Keratinocyte (primary cell): ENCODE data around the gene SLC9A8. TPM values are rescaled to one million over a fixed set of nuclear protein-coding genes. Genes with fewer than 3 reads are reported as not detected.

Source experiments
- DNase-seq: peaks from one replicate; pipeline ENCODE4 v3.0.0-alpha.2; 2011; ENCODE audit warnings: low read depth, missing footprints, low spot score
- FAIRE-seq: peaks from 2 replicates; lab custom pipeline; 2011; peaks lifted over from hg19 to GRCh38; lab: Jason Lieb, UNC
- H2AFZ ChIP-seq: 2 replicates; pipeline ENCODE4 v1.6.0; 2012; ENCODE audit warnings: low read length, control low read depth, inconsistent platforms; ENCODE audit not compliant: control insufficient read depth
- H3K27ac ChIP-seq: 2 replicates; pipeline ENCODE4 v1.5.1; 2011; ENCODE audit warnings: low read length; ENCODE audit not compliant: control insufficient read depth, insufficient read depth
- H3K27me3 ChIP-seq: 3 replicates; pipeline ENCODE4 v1.6.0; 2011; ENCODE audit warnings: low read length; ENCODE audit not compliant: control insufficient read depth, insufficient read depth; ENCODE audit errors: extremely low read depth
- H3K36me3 ChIP-seq, 2 experiments: 2 replicates in 1 of 2; 3 replicates in 1 of 2; pipeline ENCODE4 v1.5.1; 2011; ENCODE audit warnings: low read length in 2 of 2, mild to moderate bottlenecking in 1 of 2; ENCODE audit not compliant: control insufficient read depth in 2 of 2, insufficient read depth in 2 of 2; ENCODE audit errors: extremely low read depth in 1 of 2
- H3K4me1 ChIP-seq: 3 replicates; pipeline ENCODE4 v1.5.1; 2011; ENCODE audit warnings: low read length; ENCODE audit not compliant: control insufficient read depth, insufficient read depth; ENCODE audit errors: extremely low read depth
- H3K4me2 ChIP-seq: 3 replicates; pipeline ENCODE4 v1.6.0; 2011; ENCODE audit warnings: low read depth, low read length; ENCODE audit not compliant: control insufficient read depth, insufficient read depth; ENCODE audit errors: extremely low read depth
- H3K4me3 ChIP-seq, 3 experiments: fragments of 200-600 bp in 1 of 3; sonication (generic) in 1 of 3; 2 replicates in 2 of 3; 3 replicates in 1 of 3; pipeline ENCODE4 v1.5.1; 2011 to 2016; ENCODE audit warnings: low read length in 3 of 3, mild to moderate bottlenecking in 3 of 3, control low read depth in 2 of 3, inconsistent platforms in 1 of 3, low read depth in 1 of 3, mixed read lengths in 1 of 3, mixed run types in 1 of 3, moderate library complexity in 1 of 3; ENCODE audit not compliant: control insufficient read depth in 2 of 3, insufficient read depth in 2 of 3; ENCODE audit errors: extremely low read depth in 1 of 3
- H3K79me2 ChIP-seq: 2 replicates; pipeline ENCODE4 v1.6.0; 2012; ENCODE audit warnings: low read length; ENCODE audit not compliant: control insufficient read depth, insufficient read depth
- H3K9ac ChIP-seq: 3 replicates; pipeline ENCODE4 v1.6.0; 2011; ENCODE audit warnings: low read length; ENCODE audit not compliant: control insufficient read depth, insufficient read depth; ENCODE audit errors: extremely low read depth
- H3K9me1 ChIP-seq: 3 replicates; pipeline ENCODE4 v1.6.0; 2011; ENCODE audit warnings: low read length; ENCODE audit not compliant: control insufficient read depth, insufficient read depth; ENCODE audit errors: extremely low read depth
- H3K9me3 ChIP-seq: 2 replicates; pipeline ENCODE4 v1.5.1; 2012; ENCODE audit warnings: low read depth, low read length; ENCODE audit not compliant: control insufficient read depth
- H4K20me1 ChIP-seq: 3 replicates; pipeline ENCODE4 v1.6.0; 2011; ENCODE audit warnings: low read length; ENCODE audit not compliant: control insufficient read depth, insufficient read depth; ENCODE audit errors: extremely low read depth
- EZH2 ChIP-seq: IDR thresholded peaks from one replicate; pipeline ENCODE4 v1.6.1; 2012; ENCODE audit warnings: inconsistent platforms, mild to moderate bottlenecking, low read length, moderate library complexity
- dilution Hi-C: fragments of 300-500 bp; cut with MboI; formaldehyde crosslinking; loops from one replicate; pipeline ENCODE4 v1.7.0; 2020; ENCODE audit warnings: low sequenced_read_pairs; ENCODE audit not compliant: extremely low pct_ligation_motif_present
- polyA plus RNA-seq, 5 experiments: library from polyadenylated mRNA; depleted of rRNA in 3 of 5; stranded (reverse) in 3 of 5; stranded (forward) in 1 of 5; unstranded in 1 of 5; fragments of >200 nt; gene quantifications; 1 replicate in 1 of 5; 2 replicates in 3 of 5; 3 replicates in 1 of 5; pipeline versions ENCODE4 v1.2.1 to v1.2.3, GENCODE V29; 2011 to 2012; ENCODE audit warnings: missing spikeins in 2 of 5, low read depth in 1 of 5, low replicate concordance in 1 of 5
- TF ChIP-seq, protein P1 (sequence below), 3 experiments: IDR thresholded peaks in 1 of 3; conservative IDR thresholded peaks in 1 of 3; optimal IDR thresholded peaks in 1 of 3; 2 replicates in 2 of 3; 3 replicates in 1 of 3; pipeline versions ENCODE3 to v1.5.1; 2011; ENCODE audit warnings: low read length in 3 of 3, mild to moderate bottlenecking in 3 of 3, moderate library complexity in 2 of 3, control low read depth in 1 of 3, inconsistent platforms in 1 of 3; ENCODE audit not compliant: insufficient read depth in 2 of 3; ENCODE audit errors: extremely low read depth in 1 of 3

Gene SLC9A8
- polyA plus RNA-seq, 1 donor (not counting 4 experiments of a cell fraction or from before 2014, with no cell fraction given), result 1.9 TPM

GRCh38 chr20:49906615-49907154 is 94.1 kb downstream of the SLC9A8 start:
- DNase-seq (no peak), FAIRE-seq (no peak)
- peaks cover 6% of the 10 kb centered on the region for H4K20me1 ChIP-seq
- peaks cover 29% of the 10 kb centered on the region for H3K79me2 ChIP-seq
- no peak for TF ChIP-seq EZH2
- TF ChIP-seq, protein P1, sequence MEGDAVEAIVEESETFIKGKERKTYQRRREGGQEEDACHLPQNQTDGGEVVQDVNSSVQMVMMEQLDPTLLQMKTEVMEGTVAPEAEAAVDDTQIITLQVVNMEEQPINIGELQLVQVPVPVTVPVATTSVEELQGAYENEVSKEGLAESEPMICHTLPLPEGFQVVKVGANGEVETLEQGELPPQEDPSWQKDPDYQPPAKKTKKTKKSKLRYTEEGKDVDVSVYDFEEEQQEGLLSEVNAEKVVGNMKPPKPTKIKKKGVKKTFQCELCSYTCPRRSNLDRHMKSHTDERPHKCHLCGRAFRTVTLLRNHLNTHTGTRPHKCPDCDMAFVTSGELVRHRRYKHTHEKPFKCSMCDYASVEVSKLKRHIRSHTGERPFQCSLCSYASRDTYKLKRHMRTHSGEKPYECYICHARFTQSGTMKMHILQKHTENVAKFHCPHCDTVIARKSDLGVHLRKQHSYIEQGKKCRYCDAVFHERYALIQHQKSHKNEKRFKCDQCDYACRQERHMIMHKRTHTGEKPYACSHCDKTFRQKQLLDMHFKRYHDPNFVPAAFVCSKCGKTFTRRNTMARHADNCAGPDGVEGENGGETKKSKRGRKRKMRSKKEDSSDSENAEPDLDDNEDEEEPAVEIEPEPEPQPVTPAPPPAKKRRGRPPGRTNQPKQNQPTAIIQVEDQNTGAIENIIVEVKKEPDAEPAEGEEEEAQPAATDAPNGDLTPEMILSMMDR (optimal IDR thresholded peaks at IDR 0.05 in 1 of 3, IDR thresholded peaks at IDR 0.05 in 1 of 3, conservative IDR thresholded peaks at IDR 0.05 in 1 of 3; ENCODE audit: extremely low read depth in 1 of 3, insufficient read depth in 2 of 3, low read length in 3 of 3), result no peak
- H3K4me2 ChIP-seq, result no peak overlapping the region
- peaks cover 20 to 33% of the 10 kb centered on the region in 2 experiments for H3K36me3 ChIP-seq
- H3K9me1 ChIP-seq, result no peaks in the 10 kb centered on the region
- no peaks in the 10 kb centered on the region for H3K9me3 ChIP-seq
- H3K27me3 ChIP-seq, result no peaks in the 10 kb centered on the region
- no peak overlapping the region for H3K27ac ChIP-seq
- H3K9ac ChIP-seq, result no peak overlapping the region
- no peaks in the 10 kb centered on the region for H3K4me1 ChIP-seq
- dilution Hi-C loops, result no loop called here
- no peak overlapping the region for H2AFZ ChIP-seq
- no peak overlapping the region for H3K4me3 ChIP-seq

DNA sequence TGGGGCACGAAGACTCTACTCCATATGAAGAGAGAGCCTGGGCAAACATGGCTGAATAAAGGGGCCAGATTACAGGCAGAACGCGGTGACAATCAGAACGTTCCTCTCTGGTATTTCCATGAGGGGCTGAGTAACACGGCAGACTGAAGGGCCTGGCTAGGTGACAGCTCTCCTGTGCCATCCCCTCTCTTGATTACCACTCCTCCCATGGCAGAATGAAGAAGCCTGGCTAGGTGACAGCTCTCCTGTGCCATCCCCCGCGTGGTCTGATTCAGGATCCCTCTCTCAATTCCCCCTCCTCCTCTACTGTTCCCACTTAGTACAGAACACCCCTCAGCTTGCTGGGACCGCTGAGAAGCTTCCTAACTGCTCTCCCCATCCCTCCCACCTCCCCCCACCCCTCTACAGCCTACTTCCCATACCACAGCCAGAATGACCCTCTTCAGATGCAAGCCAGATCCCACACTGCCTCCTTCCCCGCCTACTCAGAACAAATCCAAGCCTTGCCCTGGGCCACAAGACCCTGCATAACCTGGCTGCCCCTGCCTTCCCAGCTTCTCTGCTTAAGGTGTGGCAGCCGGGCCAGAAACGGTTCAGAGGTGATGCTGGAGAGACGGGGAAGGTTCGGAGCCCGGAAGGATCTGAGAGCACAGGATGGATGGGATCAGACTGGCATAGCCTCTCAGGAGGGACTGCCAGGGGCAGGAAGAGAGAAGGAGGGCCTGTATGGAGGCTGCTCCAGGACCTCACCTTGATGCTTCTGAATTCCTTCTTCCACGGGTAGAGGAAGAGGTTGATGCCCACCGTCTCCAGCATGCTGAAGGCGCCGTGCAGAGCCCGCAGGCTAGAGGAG is 95.0 kb downstream of the SLC9A8 start:
- Histone ChIP-seq H3K79me2 (peaks cover 39% of the 10 kb centered on the region), H3K4me3 (no peak overlapping the region), H3K9me1 (no peaks in the 10 kb centered on the region), H3K9me3 (no peaks in the 10 kb centered on the region), H2AFZ (no peak overlapping the region), H3K9ac (no peak overlapping the region), H3K4me2 (no peak overlapping the region), H3K36me3 (peaks cover 23 to 33% of the 10 kb centered on the region in 2 experiments), H3K27me3 (no peaks in the 10 kb centered on the region), H3K27ac (no peak overlapping the region), H3K4me1 (no peaks in the 10 kb centered on the region), H4K20me1 (peaks cover 6% of the 10 kb centered on the region)
- FAIRE-seq, result no peak
- DNase-seq, result no peak
- dilution Hi-C loops, result no loop called here
- no peak for TF ChIP-seq EZH2
- TF ChIP-seq, protein P1 (optimal IDR thresholded peaks at IDR 0.05 in 1 of 3, IDR thresholded peaks at IDR 0.05 in 1 of 3, conservative IDR thresholded peaks at IDR 0.05 in 1 of 3; ENCODE audit: extremely low read depth in 1 of 3, insufficient read depth in 2 of 3, low read length in 3 of 3), result no peak
